Measurements from ENCODE around the gene SMC1B.

DNA sequence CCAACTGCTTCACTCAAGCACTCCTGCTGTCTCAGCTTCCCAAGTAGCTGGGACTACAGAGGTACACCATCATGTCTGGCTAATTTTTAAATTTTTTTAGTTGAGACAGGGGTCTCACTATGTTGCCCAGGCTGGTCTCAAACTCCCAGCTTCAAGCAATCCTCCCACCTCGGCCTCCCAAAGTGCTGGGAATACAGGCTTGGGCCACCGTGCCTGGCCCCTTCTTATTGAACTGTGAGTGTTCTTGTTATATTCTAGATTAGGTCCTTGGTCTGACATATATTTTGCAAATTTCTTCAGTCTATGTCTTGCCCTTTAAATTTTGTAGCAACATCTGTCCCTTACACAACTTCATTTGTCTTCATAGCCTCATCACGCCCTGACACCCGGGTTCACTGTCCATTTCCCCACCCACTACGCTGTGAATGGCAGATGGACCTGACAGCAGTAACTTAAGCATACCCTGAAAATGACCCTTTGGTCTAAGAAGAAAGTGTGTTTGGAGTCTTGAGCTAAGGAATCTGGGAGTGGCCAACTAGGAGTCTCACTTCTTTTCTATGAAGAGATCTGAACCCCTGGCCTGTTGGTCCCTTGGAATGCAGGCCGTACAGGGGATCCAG lies 107.8 kb downstream of the SMC1B start:
- TF ChIP-seq, protein P1, sequence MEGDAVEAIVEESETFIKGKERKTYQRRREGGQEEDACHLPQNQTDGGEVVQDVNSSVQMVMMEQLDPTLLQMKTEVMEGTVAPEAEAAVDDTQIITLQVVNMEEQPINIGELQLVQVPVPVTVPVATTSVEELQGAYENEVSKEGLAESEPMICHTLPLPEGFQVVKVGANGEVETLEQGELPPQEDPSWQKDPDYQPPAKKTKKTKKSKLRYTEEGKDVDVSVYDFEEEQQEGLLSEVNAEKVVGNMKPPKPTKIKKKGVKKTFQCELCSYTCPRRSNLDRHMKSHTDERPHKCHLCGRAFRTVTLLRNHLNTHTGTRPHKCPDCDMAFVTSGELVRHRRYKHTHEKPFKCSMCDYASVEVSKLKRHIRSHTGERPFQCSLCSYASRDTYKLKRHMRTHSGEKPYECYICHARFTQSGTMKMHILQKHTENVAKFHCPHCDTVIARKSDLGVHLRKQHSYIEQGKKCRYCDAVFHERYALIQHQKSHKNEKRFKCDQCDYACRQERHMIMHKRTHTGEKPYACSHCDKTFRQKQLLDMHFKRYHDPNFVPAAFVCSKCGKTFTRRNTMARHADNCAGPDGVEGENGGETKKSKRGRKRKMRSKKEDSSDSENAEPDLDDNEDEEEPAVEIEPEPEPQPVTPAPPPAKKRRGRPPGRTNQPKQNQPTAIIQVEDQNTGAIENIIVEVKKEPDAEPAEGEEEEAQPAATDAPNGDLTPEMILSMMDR (IDR thresholded peaks at IDR 0.05), result no peak
- no peak for TF ChIP-seq EP300 (IDR thresholded peaks at IDR 0.05; ENCODE audit: low read depth)

All from transverse colon (tissue), 3 donors.